Measurements from ENCODE around the gene BYSL. TPM values are rescaled to one million over a fixed set of nuclear protein-coding genes. Genes with fewer than 3 reads are reported as not detected.

Gene BYSL
- total RNA-seq, 1 experiment from 2014 or later = 58.0 TPM

DNA sequence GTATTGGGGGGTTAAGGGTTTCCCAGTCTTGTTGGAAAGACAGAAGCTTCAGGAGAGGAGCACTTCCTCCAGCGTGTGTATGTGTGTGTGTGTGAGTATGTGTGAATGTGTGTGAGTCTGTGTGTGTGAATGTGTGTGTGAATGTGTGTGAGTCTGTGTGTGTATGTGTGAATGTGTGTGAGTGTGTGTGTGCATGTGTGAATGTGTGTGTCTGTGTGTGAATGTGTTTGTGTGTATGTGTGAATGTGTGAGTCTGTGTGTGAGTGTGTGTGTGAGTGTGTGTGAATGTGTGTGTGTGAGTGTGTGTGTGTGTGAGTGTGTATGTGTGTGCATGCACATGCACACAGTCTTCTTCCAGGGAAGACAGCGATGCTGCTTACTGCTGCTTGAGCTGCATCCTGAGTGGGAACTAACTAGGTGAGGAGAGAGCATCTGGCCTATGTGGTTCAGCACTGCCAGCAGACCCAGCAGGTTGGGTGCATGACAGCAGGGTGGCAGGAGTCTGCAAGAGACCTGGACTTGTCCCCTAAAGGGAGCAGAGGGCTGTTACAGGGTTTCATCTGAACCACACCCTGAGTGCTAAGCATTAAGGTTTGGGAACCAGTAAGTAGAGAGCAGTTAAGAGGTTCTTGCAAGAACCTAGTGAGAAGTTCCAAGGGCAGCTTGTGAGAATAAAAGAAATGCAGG, 43.0 kb downstream of the BYSL start:
- DNase-seq (ENCODE audit: unreplicated experiment) = no peak
- H3K27ac Mint-ChIP-seq (ENCODE audit: low read depth, unreplicated experiment) = no peak overlapping the region
- H3K36me3 Mint-ChIP-seq (ENCODE audit: insufficient read depth, unreplicated experiment) = peaks cover 16% of the 10 kb centered on the region
- ChIA-PET CTCF (interaction anchor here (0.6 to 1.1 kb wide), 7 partner anchors 13 to 1432 kb away, joined by 3 to 4 read pairs (median 3); partner anchors contain the start of gene CCND3), POLR2A (interaction anchor here (1.2 to 1.4 kb wide), 2 partner anchors 11 to 22 kb away, joined by 4 read pairs; no protein-coding TSS in a partner anchor)
- H3K4me3 Mint-ChIP-seq (ENCODE audit: unreplicated experiment) = no peak overlapping the region
- TF ChIP-seq, protein P1, sequence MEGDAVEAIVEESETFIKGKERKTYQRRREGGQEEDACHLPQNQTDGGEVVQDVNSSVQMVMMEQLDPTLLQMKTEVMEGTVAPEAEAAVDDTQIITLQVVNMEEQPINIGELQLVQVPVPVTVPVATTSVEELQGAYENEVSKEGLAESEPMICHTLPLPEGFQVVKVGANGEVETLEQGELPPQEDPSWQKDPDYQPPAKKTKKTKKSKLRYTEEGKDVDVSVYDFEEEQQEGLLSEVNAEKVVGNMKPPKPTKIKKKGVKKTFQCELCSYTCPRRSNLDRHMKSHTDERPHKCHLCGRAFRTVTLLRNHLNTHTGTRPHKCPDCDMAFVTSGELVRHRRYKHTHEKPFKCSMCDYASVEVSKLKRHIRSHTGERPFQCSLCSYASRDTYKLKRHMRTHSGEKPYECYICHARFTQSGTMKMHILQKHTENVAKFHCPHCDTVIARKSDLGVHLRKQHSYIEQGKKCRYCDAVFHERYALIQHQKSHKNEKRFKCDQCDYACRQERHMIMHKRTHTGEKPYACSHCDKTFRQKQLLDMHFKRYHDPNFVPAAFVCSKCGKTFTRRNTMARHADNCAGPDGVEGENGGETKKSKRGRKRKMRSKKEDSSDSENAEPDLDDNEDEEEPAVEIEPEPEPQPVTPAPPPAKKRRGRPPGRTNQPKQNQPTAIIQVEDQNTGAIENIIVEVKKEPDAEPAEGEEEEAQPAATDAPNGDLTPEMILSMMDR (IDR thresholded peaks at IDR 0.05; ENCODE audit: unreplicated experiment) = no peak
- peaks cover 24% of the 10 kb centered on the region for H3K4me1 Mint-ChIP-seq (ENCODE audit: insufficient read depth, unreplicated experiment)
- H3K27me3 Mint-ChIP-seq (ENCODE audit: insufficient read depth, unreplicated experiment) = no peaks in the 10 kb centered on the region
- BruUV-seq (replicated peaks) = no TSS peak
- no peaks in the 10 kb centered on the region for H3K9me3 Mint-ChIP-seq (ENCODE audit: unreplicated experiment)
- intact Hi-C loops (cut with micrococcal nuclease) = no loop called here

DNA sequence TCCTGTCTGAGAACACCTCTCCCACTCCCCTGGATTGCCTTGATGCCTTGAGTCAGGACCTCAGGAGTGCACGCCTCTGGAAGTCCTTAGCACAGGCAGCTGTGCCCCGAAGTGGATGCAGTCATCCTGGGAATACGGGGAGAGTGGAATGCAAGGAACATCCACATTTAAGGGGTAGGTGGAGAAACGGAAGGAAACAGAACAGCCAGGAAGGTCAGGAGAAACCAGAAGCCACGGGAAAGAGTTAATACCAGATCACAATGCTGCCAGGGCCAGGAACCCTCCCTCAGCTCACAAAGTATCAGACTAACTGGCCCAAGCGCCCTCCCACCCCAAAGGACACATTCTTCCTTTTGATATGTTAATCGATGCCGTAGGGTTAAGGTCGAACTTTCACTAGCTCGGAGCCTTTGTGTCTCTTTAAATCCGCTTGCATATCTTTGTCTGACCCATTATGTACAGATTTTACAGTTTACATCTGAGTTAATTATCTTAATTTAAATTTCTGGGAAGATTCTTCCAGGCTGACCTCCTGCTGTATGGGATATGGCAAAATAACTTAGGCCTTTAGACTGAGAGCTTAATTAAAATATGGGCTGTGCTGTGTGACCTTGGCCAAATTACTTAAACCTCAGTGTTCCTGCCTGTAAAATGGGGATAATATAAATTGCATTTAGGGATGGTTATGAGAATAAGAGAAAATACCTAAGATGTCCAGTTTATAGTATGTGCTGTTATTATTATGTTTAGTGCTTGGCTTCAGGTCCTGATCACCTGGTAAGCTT, 44.3 kb downstream of the BYSL start:
- TF ChIP-seq, protein P1 (IDR thresholded peaks at IDR 0.05; ENCODE audit: unreplicated experiment) = no peak
- Mint-ChIP-seq H3K9me3 (ENCODE audit: unreplicated experiment) (no peaks in the 10 kb centered on the region), H3K27me3 (ENCODE audit: insufficient read depth, unreplicated experiment) (no peaks in the 10 kb centered on the region), H3K27ac (ENCODE audit: low read depth, unreplicated experiment) (no peak overlapping the region), H3K4me3 (ENCODE audit: unreplicated experiment) (no peak overlapping the region), H3K36me3 (ENCODE audit: insufficient read depth, unreplicated experiment) (peaks cover 17% of the 10 kb centered on the region), H3K4me1 (ENCODE audit: insufficient read depth, unreplicated experiment) (peaks cover 26% of the 10 kb centered on the region)
- ChIA-PET CTCF (interaction anchor here (0.7 to 1.7 kb wide), 4 partner anchors 23 to 68 kb away, joined by 3 to 6 read pairs (median 3); no protein-coding TSS in a partner anchor), POLR2A (no interaction called here)
- DNase-seq (ENCODE audit: unreplicated experiment) = no peak
- intact Hi-C loops (cut with micrococcal nuclease) = no loop called here
- BruUV-seq (replicated peaks) = no TSS peak

DNA sequence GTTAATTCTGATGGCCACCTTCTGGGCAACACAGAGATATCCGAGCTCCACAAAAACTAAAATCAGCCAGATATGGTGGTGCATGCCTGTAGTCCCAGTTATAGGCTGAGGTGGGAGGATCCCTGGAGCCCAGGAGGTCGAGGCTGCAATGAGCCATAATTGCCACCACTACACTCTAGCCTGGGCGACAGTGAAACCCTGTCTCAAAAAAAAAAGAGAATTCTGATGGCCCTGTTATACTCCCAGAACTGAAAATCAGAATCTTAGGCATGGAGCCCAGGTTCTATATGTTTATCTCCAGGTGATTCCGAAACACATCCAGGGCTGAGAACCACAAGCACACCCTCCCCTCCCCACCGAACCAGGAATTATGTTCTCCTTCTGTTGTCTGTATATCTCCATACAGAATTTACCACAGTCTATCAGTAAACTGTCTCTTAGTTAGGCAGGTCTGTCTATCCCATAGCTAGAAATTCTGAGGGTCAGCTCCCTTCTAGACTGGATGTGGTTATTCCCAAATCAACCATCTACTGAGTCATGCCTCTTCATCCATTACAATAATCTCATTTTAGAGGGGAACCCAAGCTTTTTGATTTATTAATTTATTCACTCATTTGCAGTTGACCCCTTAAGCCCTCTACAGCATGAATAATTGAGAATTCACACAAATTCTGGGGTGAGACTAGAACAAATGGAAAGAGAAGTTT, 45.1 kb downstream of the BYSL start:
- CTCF ChIA-PET = interaction anchor here (0.7 to 1.7 kb wide), 4 partner anchors 24 to 67 kb away, joined by 3 to 6 read pairs (median 3); no protein-coding TSS in a partner anchor
- POLR2A ChIA-PET = interaction anchor here (1.6 to 2.4 kb wide), 2 partner anchors 24 to 26 kb away, joined by 3 to 11 read pairs; partner anchors contain the start of gene CCND3
- Mint-ChIP-seq H3K27me3 (ENCODE audit: insufficient read depth, unreplicated experiment) (no peaks in the 10 kb centered on the region), H3K4me3 (ENCODE audit: unreplicated experiment) (no peak overlapping the region), H3K9me3 (ENCODE audit: unreplicated experiment) (no peaks in the 10 kb centered on the region), H3K4me1 (ENCODE audit: insufficient read depth, unreplicated experiment) (peaks cover 30% of the 10 kb centered on the region), H3K36me3 (ENCODE audit: insufficient read depth, unreplicated experiment) (peaks cover 25% of the 10 kb centered on the region), H3K27ac (ENCODE audit: low read depth, unreplicated experiment) (no peak overlapping the region)
- intact Hi-C loops (cut with micrococcal nuclease) = no loop called here
- TF ChIP-seq, protein P1 (IDR thresholded peaks at IDR 0.05; ENCODE audit: unreplicated experiment) = no peak
- no peak for DNase-seq (ENCODE audit: unreplicated experiment)
- no TSS peak for BruUV-seq (replicated peaks)

Data from MCF 10A (cell line).